HG03558 (cell line): ENCODE results near the gene C10orf90.

ENCODE experiments used
- ATAC-seq: cut with Tn5 transposase; IDR thresholded peaks from one replicate; pipeline ENCODE4 v1.9.1; 2021; ENCODE audit warnings: moderate number of reproducible peaks; ENCODE audit not compliant: unreplicated experiment; ENCODE audit errors: extremely low read depth

Gene C10orf90

GRCh38 chr10:126674741-126675515 lies 4.4 kb upstream of the C10orf90 start:
- ATAC-seq: no peak

GRCh38 chr10:126673565-126673964 lies 3.1 kb upstream of the C10orf90 start:
- ATAC-seq: no peak

GRCh38 chr10:126671402-126671975 lies 996 bp upstream of the C10orf90 start:
- ATAC-seq: no peak

GRCh38 chr10:126670895-126671261 lies 385 bp upstream of the C10orf90 start:
- ATAC-seq: no peak

- ATAC-seq: no peak
Measured at GRCh38 chr10:126669168-126669567, 1.3 kb downstream of the C10orf90 start.

GRCh38 chr10:126668505-126668904 lies 2.0 kb downstream of the C10orf90 start:
- no peak for ATAC-seq

- no peak for ATAC-seq
Measured at GRCh38 chr10:126667568-126667967, 2.9 kb downstream of the C10orf90 start.

GRCh38 chr10:126665207-126665606 lies 5.3 kb downstream of the C10orf90 start:
- ATAC-seq: no peak

- ATAC-seq: no peak
Measured at GRCh38 chr10:126663880-126664279, 6.6 kb downstream of the C10orf90 start.

- ATAC-seq: no peak
Measured at GRCh38 chr10:126663328-126663727, 7.2 kb downstream of the C10orf90 start.

- ATAC-seq: no peak
Measured at GRCh38 chr10:126661841-126662515, 8.5 kb downstream of the C10orf90 start.

- no peak for ATAC-seq
Measured at GRCh38 chr10:126661356-126661755, 9.1 kb downstream of the C10orf90 start.

GRCh38 chr10:126659750-126660149 lies 10.7 kb downstream of the C10orf90 start:
- ATAC-seq: no peak

- no peak for ATAC-seq
Measured at GRCh38 chr10:126658928-126659327, 11.6 kb downstream of the C10orf90 start.

- ATAC-seq: no peak
Measured at GRCh38 chr10:126654579-126654978, 15.9 kb downstream of the C10orf90 start.

GRCh38 chr10:126651467-126651866 lies 19.0 kb downstream of the C10orf90 start:
- ATAC-seq: no peak

- ATAC-seq: no peak
Measured at GRCh38 chr10:126650161-126650560, 20.3 kb downstream of the C10orf90 start.

- ATAC-seq: no peak
Measured at GRCh38 chr10:126647116-126647515, 23.4 kb downstream of the C10orf90 start.

GRCh38 chr10:126646110-126646509 lies 24.4 kb downstream of the C10orf90 start:
- ATAC-seq: no peak

GRCh38 chr10:126640401-126640800 lies 30.1 kb downstream of the C10orf90 start:
- ATAC-seq: no peak

GRCh38 chr10:126639084-126639483 lies 31.4 kb downstream of the C10orf90 start:
- ATAC-seq: no peak
